Left cardiac atrium (tissue), 4 donors: ENCODE data around the gene EZH1. TPM values are rescaled to one million over a fixed set of nuclear protein-coding genes. Genes with fewer than 3 reads are reported as not detected.
"Not testable (repeated sequence)": the region's sequence is repeated elsewhere in the genome, so short reads cannot be mapped to it uniquely, and the experiment has no call there.

Experiments used
- ATAC-seq, 2 donors: fragments of 200-7000 bp; cut with Tn5 transposase; one replicate each; pipeline ENCODE4 v1.9.1; 2020; ENCODE audit warnings: mild to moderate bottlenecking in 2 of 2, moderate library complexity in 2 of 2
- DNase-seq: peaks from one replicate; pipeline ENCODE4 v3.0.0-alpha.2; 2020
- intact Hi-C, 2 donors: fragments of 100-400 bp; cut with DNase I; formaldehyde crosslinking; loops; one replicate each; pipeline versions ENCODE4 v1.14.1 to v1.15.1; 2022 to 2023
- total RNA-seq, 2 donors: library from RNA; stranded (reverse); fragmentation: NEBNext Ultra II Directional; extraction: Animal tissue kit (Norgen Biotek cat#: 25700); gene quantifications; one replicate each; pipeline ENCODE4 v1.2.1, GENCODE V29; 2021
- donor health status: DM: no; HTN: yes; CAD: no.
- donor health status: DM: no; HTN: yes; CAD: no; lungs with severe emphysema.
- donor health status: DM: yes; HTN: yes; CAD: no.
- donor health status: Dilated cardiomyopathy.

Gene EZH1
- total RNA-seq, 2 donors from 2014 or later = 28.7 to 38.1 TPM

DNA sequence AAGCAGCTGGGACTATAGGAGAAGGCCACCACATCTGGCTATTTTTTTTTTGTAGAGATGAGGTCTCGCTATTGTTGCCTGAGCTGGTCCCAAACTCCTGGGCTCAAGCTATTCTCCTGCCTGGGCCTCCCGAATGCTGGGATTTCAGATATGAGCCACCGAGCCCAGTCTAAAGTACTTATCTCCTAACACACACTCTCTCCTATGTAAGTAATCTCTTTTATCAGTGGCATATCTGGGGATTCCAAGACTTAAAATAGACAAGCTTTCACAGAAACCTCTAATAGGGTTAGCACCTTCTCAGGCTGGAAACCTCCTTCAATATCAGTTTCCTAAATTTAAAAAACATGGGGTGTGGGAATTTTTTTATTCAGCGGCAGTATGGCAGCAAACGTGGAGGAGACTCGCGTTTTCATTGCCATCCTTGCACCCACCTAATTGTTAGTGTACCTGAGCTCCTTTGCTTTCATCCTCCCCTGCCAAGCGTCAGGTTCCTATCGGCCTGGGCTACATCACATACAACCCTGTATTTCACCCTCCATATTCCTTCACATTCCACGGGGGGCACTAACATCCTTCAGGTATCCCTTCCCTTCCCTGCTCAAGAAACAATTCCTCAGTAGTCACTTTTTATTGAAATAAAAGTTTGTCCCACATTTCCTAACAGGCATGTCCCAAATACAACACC, 1.1 kb downstream of the EZH1 start:
- DNase-seq (no peak), ATAC-seq (no peak)
- intact Hi-C loops = no loop called here

DNA sequence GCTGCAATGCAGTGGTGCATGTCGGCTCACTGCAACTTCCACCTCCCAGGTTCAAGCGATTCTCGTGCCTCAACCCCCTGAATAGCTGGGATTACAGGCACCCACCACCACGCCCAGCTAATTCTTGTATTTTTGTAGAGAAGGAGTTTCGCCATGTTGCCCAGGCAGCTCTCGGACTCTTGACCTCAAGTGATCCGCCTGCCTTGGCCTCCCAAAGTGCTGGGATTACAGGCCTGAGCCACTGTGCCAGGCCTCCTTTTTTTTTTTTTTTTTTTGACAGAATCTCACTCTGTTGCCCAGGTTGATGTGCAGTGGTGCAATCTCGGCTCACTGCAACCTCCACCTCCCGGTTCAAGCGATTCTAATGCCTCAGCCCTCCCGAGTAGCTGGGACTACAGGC, 1.9 kb downstream of the EZH1 start:
- intact Hi-C loops, ATAC-seq, DNase-seq: not testable (repeated sequence)

GRCh38 chr17:42740699-42741098, 4.1 kb downstream of the EZH1 start:
- DNase-seq (no peak), ATAC-seq (no peak)
- intact Hi-C loops = no loop called here

DNA sequence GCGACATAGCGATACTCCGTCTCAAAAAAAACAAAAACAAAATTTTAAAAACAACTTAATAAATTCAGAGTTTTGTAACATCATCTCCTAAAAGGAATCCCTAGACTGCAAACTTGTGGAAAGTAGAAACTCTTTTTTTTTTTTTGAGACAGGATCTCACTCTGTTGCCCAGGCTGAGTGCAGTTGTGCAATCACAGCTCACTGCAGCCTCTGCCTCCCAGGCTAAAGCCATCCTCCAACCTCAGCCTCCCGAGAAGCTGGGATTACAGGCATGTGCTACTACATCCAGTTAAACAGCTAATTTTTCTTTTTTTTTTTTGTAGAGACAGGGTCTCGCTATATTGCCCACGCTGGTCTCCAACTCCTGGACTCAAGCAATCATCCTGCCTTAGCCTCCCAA, 19.7 kb downstream of the EZH1 start:
- no peak for DNase-seq
- ATAC-seq = no peak
- intact Hi-C loops = loop anchor here in 1 of 2 donors (10.0 kb wide), 1 partner anchor 210 kb away; no protein-coding TSS in a partner anchor

DNA sequence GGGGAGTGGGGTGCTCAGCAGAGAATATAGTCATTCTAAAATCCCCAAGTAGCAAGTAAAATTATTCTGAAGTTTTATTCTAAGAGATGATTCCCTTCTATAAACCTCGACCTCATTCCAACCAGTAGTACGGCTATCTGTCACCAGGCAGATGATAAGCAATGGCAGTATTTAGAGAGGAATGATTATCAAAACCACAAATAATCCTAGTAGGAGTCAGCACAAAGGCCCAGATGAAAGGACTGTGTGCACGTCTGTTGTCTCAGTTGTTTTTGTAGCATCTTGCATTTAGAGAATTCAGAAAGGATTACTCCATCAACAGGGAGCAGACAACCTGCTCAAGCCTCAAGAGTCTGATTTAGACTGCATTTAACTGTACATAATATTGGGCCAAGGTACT, 21.2 kb downstream of the EZH1 start:
- intact Hi-C loops = loop anchor here (5.0 to 10.0 kb wide), 3 partner anchors 39 to 211 kb away; partner anchors contain the start of genes BECN1 (in 1 of the 2) and RAMP2 (in 1 of the 2)
- ATAC-seq (no peak), DNase-seq (no peak)

DNA sequence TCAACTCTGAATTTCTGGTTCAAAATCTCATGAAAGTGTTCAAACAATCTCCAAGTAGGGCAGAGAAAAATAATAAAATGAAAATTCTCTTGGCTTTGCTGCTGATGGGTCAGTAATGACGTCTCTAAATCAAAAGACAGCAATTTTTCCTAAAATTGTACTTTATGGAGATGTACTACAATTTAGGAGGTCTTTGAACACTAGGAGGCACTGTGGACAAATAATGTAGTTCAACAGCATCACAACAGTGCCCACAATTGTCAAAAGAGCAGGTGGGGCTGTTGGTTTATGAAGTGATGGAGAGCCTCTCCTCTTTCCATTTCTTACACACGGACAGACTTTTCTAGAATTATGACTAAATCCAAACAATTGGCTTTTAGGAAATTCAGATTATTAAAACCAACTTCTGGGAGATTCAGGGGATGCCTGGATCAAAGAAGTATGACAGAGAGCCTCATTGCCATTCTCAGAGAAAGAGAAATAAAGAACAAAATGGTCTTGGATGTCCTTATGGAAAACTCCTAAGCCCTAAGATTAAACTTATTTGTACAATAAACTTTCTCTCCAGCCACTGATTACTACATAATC, 23.8 kb downstream of the EZH1 start:
- ATAC-seq (peak; percentile 61 to 80), DNase-seq (no peak)
- intact Hi-C loops = loop anchor here (2.0 to 10.0 kb wide), 4 partner anchors 41 to 214 kb away; partner anchors contain the start of genes BECN1 (in 1 of the 2) and RAMP2 (in 1 of the 2)

DNA sequence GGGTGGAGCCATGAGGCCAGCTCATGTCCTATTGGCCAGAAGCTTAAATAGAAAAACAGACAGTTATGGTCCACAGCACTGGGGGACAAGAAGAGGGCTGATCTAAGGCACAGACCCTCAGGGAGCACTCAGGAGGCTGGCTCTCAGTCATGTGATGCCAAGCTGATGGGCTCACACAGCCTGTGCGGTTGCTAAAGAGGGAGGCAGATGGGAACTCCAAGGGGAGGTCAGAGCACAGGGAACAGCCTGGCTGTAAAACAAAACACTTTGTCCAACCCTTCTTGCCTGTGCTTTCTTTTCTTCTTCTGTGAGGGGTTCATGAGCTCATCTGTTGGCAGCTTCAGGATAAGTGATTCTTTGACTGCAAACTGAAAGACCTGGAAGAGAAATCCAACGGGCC, 35.3 kb downstream of the EZH1 start:
- no peak for DNase-seq
- intact Hi-C loops = no loop called here
- no peak for ATAC-seq

DNA sequence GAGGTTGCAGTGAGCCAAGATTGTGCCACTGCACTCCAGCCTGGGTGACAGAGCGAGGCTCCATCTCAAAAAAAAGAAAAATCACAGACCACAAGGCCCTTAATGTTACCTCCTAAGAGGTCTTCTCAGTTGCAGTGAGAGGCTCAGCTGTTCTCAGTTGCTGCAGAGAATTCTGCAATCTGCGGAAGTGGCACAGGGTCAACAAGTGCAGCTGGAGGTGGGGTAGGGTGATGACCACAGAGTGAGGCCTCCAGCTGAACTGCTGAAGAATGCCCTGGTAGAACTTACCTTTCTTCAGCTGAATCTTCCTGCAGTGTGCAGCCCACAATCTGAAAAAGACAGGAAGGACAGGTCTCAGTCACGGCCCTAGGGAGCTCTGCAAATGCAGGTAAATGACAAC, 36.3 kb downstream of the EZH1 start:
- intact Hi-C loops = no loop called here
- DNase-seq = no peak
- no peak for ATAC-seq

DNA sequence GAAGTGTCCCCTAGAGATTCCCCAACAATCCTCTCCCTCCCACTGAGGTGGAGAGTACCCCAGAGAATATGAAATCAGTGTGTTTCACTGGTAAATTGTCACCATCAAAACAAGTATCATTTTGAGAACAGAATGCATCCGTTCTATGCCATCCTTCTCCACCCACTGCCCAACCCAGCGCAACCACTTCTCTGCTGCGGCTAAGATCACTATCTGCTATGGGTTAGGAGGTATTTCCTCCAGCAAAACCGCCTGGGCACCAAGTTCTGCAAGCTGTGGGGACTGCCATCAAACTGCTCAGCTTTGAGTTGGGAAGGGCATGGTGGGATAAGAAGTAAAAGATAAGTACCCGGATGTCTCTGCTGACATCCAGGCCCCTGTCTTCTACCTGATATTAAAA, 38.1 kb downstream of the EZH1 start:
- intact Hi-C loops = no loop called here
- ATAC-seq (no peak), DNase-seq (no peak)

DNA sequence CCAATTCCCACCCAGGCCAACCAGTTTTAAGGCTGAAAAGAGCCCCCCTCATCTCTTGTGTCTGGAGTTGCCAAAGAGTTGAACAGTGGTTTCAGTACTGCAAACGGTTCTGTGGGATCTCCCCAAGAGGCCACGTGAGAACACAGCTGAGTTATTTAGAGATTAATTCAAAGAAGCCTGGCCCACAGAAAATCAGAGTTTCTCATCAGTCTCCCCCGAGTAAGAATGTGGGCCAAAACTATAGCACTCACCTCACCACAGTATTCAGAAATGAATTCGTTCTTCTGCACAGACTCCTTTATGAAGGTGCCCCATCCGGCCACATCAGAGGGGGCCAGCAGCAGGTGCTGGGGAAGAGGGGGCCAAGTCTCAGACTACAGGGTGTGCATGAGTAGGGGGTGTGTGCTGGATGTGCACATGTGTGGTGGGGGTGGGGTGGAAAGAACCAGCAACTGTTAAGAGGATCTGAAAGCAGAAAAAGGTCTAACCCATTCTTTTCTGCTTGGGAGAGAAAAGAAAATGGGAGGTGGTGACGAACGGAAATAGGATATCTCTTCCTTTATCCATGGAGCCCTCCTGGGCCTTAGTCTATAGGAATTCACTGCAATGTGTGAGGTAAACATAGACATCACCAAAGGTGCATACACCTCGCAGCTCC, 39.9 kb downstream of the EZH1 start:
- no peak for ATAC-seq
- intact Hi-C loops = no loop called here
- no peak for DNase-seq

- ATAC-seq (no peak), DNase-seq (no peak)
- intact Hi-C loops = no loop called here
Observed at GRCh38 chr17:42704490-42704836, 40.4 kb downstream of the EZH1 start.

DNA sequence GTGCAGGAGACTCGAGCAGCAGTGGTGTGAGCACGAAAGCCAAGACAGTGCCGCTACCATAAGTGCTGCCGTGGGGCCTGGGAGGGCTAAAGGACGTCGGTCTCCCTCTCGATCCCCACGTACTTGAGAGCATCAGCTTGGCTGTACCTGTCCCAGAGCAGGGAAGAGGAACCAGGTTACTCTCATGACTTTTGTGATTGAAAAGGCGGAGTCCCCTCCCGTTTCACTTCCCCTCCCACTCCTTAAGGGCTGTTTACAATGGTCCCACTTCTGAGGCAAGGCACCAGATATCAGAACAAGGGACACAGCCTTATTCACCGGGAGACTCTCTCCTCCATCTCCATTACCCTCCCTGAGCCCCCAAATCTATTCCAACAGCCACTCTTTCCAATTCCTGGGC, 42.4 kb downstream of the EZH1 start:
- intact Hi-C loops = no loop called here
- DNase-seq (no peak), ATAC-seq (no peak)

DNA sequence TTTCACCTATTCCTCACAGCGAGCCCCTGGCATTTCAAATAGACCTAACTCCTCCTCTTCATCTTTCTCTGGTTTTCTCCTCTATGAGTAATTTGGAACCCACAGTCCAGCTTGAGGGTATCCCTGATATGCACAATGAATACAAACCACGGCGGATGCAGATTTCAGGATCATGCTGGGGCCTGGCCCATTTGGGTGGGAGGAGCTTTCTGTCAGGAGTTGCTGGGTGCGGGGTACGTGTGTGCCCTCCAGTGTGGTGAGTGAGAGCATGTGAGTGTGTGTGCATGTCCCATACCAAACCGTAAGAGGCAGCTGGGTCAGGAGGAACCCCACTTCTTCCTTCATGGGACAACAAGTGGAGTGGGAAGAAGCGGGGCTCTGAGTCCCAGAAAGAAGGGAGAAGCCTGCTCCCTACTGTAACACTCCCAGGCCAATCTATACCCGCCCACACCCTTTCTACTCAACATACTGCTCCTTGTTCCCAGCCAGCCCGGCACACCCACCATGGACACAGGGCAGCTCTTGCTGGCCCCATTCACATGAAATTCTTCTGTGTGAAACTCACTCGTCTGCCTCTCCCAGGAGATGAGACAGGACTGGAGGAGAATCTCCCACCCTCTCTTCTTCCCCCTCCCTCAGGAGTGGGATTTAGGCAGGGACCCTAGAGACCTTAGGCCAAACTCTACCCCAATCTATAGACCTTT, 44.1 kb downstream of the EZH1 start:
- ATAC-seq = no peak
- no peak for DNase-seq
- intact Hi-C loops = no loop called here

- ATAC-seq (no peak), DNase-seq (no peak)
- intact Hi-C loops = no loop called here
Observed at GRCh38 chr17:42699415-42699740, 45.5 kb downstream of the EZH1 start.

- intact Hi-C loops = no loop called here
- peak; percentile 48 for DNase-seq
- ATAC-seq = peak; percentile 88 to 94
Observed at GRCh38 chr17:42698736-42699414, 46.0 kb downstream of the EZH1 start.

- ATAC-seq (no peak), DNase-seq (no peak)
- intact Hi-C loops = no loop called here
Observed at GRCh38 chr17:42697108-42697811, 47.6 kb downstream of the EZH1 start.

DNA sequence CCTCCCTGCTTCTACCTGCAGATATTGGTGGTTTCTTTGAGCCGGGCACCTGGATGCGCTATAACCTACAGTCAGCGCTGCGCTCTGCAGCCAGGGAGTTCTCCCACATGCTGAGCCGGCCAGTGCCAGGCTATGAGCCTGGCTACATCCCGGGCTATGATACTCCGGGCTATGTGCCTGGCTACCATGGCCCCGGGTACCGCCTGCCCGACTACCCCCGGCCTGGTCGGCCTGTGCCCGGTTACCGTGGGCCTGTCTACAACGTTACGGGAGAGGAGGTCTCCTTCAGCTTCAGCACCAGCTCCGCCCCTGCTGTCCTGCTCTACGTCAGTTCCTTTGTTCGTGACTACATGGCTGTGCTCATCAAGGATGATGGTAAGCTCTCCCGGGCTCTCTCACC, 49.3 kb downstream of the EZH1 start:
- DNase-seq = no peak

GRCh38 chr17:42694524-42694923, 50.3 kb downstream of the EZH1 start:
- DNase-seq = no peak
- ATAC-seq = no peak
- intact Hi-C loops = no loop called here

More for the DNA sequence above, 49.3 kb downstream of the EZH1 start:
- no peak for ATAC-seq
- intact Hi-C loops = no loop called here

DNA sequence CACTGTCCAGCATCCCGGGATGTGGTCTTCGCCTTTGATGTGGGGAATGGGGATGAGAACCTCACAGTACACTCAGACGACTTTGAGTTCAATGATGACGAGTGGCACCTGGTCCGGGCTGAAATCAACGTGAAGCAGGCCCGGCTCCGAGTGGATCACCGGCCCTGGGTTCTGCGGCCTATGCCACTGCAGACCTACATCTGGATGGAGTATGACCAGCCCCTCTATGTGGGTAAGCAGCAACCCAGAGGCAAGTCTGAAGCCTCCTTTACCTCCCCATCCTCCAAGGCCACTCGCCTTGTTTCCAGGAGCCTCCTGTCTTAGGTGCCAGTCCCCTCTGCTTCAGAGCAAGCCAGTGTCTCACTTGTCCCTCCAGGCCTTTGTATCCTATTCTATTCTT, 52.4 kb downstream of the EZH1 start:
- DNase-seq (no peak), ATAC-seq (no peak)
- intact Hi-C loops = no loop called here
